H9 (cell line): ENCODE data around the gene COL8A1. TPM values are rescaled to one million over a fixed set of nuclear protein-coding genes. Genes with fewer than 3 reads are reported as not detected.

ENCODE experiments used
- DNase-seq: peaks from one replicate; pipeline ENCODE4 v3.0.0-alpha.2; 2017
- H2AFZ ChIP-seq: one replicate; pipeline ENCODE4 v1.6.1; 2013; ENCODE audit warnings: mild to moderate bottlenecking, low read length, control low read depth, moderate library complexity
- H2AK5ac ChIP-seq: 2 replicates; pipeline ENCODE4 v1.6.1; 2013; ENCODE audit warnings: low read length, control low read depth, mixed read lengths; ENCODE audit not compliant: insufficient read length
- H2BK120ac ChIP-seq: one replicate; pipeline ENCODE4 v1.6.1; 2013; ENCODE audit warnings: low read depth, mild to moderate bottlenecking, low read length, control low read depth, inconsistent platforms; ENCODE audit not compliant: poor library complexity, severe bottlenecking
- H2BK12ac ChIP-seq: 2 replicates; pipeline ENCODE4 v1.6.1; 2013; ENCODE audit warnings: low read length, control low read depth, mixed read lengths, low read depth; ENCODE audit not compliant: insufficient read length
- H2BK15ac ChIP-seq: 2 replicates; pipeline ENCODE4 v1.6.1; 2013; ENCODE audit warnings: low read depth, low read length, control low read depth
- H2BK20ac ChIP-seq: one replicate; pipeline ENCODE4 v1.6.1; 2013; ENCODE audit warnings: low read depth, mild to moderate bottlenecking, low read length, control low read depth, inconsistent platforms; ENCODE audit not compliant: poor library complexity, severe bottlenecking
- H2BK5ac ChIP-seq: 2 replicates; pipeline ENCODE4 v1.6.1; 2013; ENCODE audit warnings: low read length, control low read depth, mixed read lengths; ENCODE audit not compliant: insufficient read length
- H3K14ac ChIP-seq: 2 replicates; pipeline ENCODE4 v1.6.1; 2013; ENCODE audit warnings: low read length, control low read depth; ENCODE audit not compliant: insufficient read depth
- H3K18ac ChIP-seq: 2 replicates; pipeline ENCODE4 v1.6.1; 2013; ENCODE audit warnings: low read depth, mild to moderate bottlenecking, mixed read lengths, low read length, control low read depth; ENCODE audit not compliant: insufficient read length
- H3K23ac ChIP-seq: 2 replicates; pipeline ENCODE4 v1.6.1; 2013; ENCODE audit warnings: low read length, control low read depth, mixed read lengths, low read depth; ENCODE audit not compliant: insufficient read length
- H3K23me2 ChIP-seq: 2 replicates; pipeline ENCODE4 v1.6.1; 2013; ENCODE audit warnings: low read depth, mild to moderate bottlenecking, mixed read lengths, low read length, control low read depth; ENCODE audit not compliant: insufficient read length, poor library complexity, severe bottlenecking
- H3K27ac ChIP-seq: 2 replicates; pipeline ENCODE4 v1.5.1; 2013; ENCODE audit warnings: low read length, control low read depth, mixed read lengths, low read depth; ENCODE audit not compliant: insufficient read length
- H3K27me3 ChIP-seq: 2 replicates; pipeline ENCODE4 v1.6.1; 2013; ENCODE audit warnings: low read length, control low read depth, inconsistent platforms; ENCODE audit not compliant: insufficient read depth
- H3K4ac ChIP-seq: 2 replicates; pipeline ENCODE4 v1.6.1; 2013; ENCODE audit warnings: low read depth, mild to moderate bottlenecking, control low read depth, inconsistent platforms, low read length, moderate library complexity
- H3K4me1 ChIP-seq: 2 replicates; pipeline ENCODE4 v1.6.1; 2013; ENCODE audit warnings: low read length, control low read depth, inconsistent platforms; ENCODE audit not compliant: insufficient read depth
- H3K4me2 ChIP-seq: 2 replicates; pipeline ENCODE4 v1.6.1; 2013; ENCODE audit warnings: low read length, control low read depth, mixed read lengths; ENCODE audit not compliant: insufficient read length, insufficient read depth
- H3K56ac ChIP-seq: 2 replicates; pipeline ENCODE4 v1.6.1; 2013; ENCODE audit warnings: low read depth, mild to moderate bottlenecking, mixed read lengths, low read length, control low read depth; ENCODE audit not compliant: insufficient read length
- H3K79me1 ChIP-seq: 2 replicates; pipeline ENCODE4 v1.6.1; 2013; ENCODE audit warnings: low read depth, mild to moderate bottlenecking, moderate library complexity, low read length, control low read depth, inconsistent platforms; ENCODE audit not compliant: insufficient read depth, poor library complexity, severe bottlenecking
- H3K79me2 ChIP-seq: 2 replicates; pipeline ENCODE4 v1.6.1; 2013; ENCODE audit warnings: low read length, control low read depth, inconsistent platforms; ENCODE audit not compliant: insufficient read depth
- H3K9ac ChIP-seq: 2 replicates; pipeline ENCODE4 v1.6.1; 2013; ENCODE audit warnings: low read length, control low read depth, mixed read lengths; ENCODE audit not compliant: insufficient read length; ENCODE audit errors: extremely low read depth
- H3K9me3 ChIP-seq: one replicate; pipeline ENCODE4 v1.6.1; 2013; ENCODE audit warnings: low read depth, low read length, inconsistent platforms; ENCODE audit not compliant: control insufficient read depth
- H3T11ph ChIP-seq: one replicate; pipeline ENCODE4 v1.6.1; 2013; ENCODE audit warnings: mild to moderate bottlenecking, low read length, control low read depth, inconsistent platforms
- H4K20me1 ChIP-seq: one replicate; pipeline ENCODE4 v1.6.1; 2013; ENCODE audit not compliant: control insufficient read depth, insufficient read length, insufficient read depth
- H4K5ac ChIP-seq: 2 replicates; pipeline ENCODE4 v1.6.1; 2013; ENCODE audit warnings: low read depth, mild to moderate bottlenecking, mixed read lengths, low read length, control low read depth; ENCODE audit not compliant: insufficient read length
- H4K8ac ChIP-seq: replicated peaks from 2 replicates; pipeline ENCODE4 v1.6.1; 2013; ENCODE audit warnings: low read length, control low read depth, mixed read lengths, low read depth; ENCODE audit not compliant: insufficient read length
- H4K91ac ChIP-seq: 2 replicates; pipeline ENCODE4 v1.6.1; 2013; ENCODE audit warnings: low read depth, mild to moderate bottlenecking, moderate library complexity, mixed read lengths, low read length, control low read depth; ENCODE audit not compliant: insufficient read length
- H3K27ac Mint-ChIP-seq, 3 experiments: 2 replicates in 2 of 3; 3 replicates in 1 of 3; pipeline ENCODE4 v1.8.0; 2020 to 2021; ENCODE audit warnings: mixed read lengths in 3 of 3, mild to moderate bottlenecking in 1 of 3, moderate library complexity in 1 of 3
- H3K27me3 Mint-ChIP-seq: 2 replicates; pipeline ENCODE4 v1.8.0; 2021; ENCODE audit warnings: low read depth, mild to moderate bottlenecking, moderate library complexity, mixed read lengths
- H3K36me3 Mint-ChIP-seq, 3 experiments: 2 replicates in 2 of 3; 3 replicates in 1 of 3; pipeline ENCODE4 v1.8.0; 2020 to 2021; ENCODE audit warnings: low read depth in 3 of 3, mixed read lengths in 3 of 3; ENCODE audit not compliant: insufficient read depth in 1 of 3
- H3K4me1 Mint-ChIP-seq, 2 experiments: 2 replicates each; pipeline ENCODE4 v1.8.0; 2020; ENCODE audit warnings: mixed read lengths in 2 of 2
- H3K4me3 Mint-ChIP-seq, 2 experiments: 2 replicates in 1 of 2; 3 replicates in 1 of 2; pipeline ENCODE4 v1.8.0; 2020 to 2021; ENCODE audit warnings: mild to moderate bottlenecking in 2 of 2, mixed read lengths in 2 of 2, moderate library complexity in 1 of 2
- H3K9me3 Mint-ChIP-seq, 2 experiments: 2 replicates in 1 of 2; 3 replicates in 1 of 2; pipeline ENCODE4 v1.8.0; 2020; ENCODE audit warnings: mild to moderate bottlenecking in 2 of 2, mixed read lengths in 2 of 2, moderate library complexity in 1 of 2
- WGBS: extraction: QIAGEN DNeasy Blood & Tissue Kit; methylation state at CpG from one replicate; pipeline ENCODE4 v1.1.7; 2013; ENCODE audit warnings: missing lambda C conversion rate, low lambda C conversion rate, mixed read lengths; ENCODE audit not compliant: insufficient read length; ENCODE audit errors: extremely low coverage; 5-methylcytosine and 5-hydroxymethylcytosine counted together
- total RNA-seq: library from RNA; stranded (reverse); gene quantifications from 2 replicates; pipeline ENCODE4 v1.2.1, GENCODE V29; 2021
- TF ChIP-seq, protein P1 (sequence below): fragments of 200-600 bp; sonication (generic); conservative IDR thresholded peaks from 3 replicates; pipeline ENCODE4 v1.8.0; 2021; ENCODE audit warnings: antibody characterized with exemption, mild to moderate bottlenecking

The COL8A1 gene
- total RNA-seq, 1 experiment from 2014 or later: 0.17 TPM

DNA sequence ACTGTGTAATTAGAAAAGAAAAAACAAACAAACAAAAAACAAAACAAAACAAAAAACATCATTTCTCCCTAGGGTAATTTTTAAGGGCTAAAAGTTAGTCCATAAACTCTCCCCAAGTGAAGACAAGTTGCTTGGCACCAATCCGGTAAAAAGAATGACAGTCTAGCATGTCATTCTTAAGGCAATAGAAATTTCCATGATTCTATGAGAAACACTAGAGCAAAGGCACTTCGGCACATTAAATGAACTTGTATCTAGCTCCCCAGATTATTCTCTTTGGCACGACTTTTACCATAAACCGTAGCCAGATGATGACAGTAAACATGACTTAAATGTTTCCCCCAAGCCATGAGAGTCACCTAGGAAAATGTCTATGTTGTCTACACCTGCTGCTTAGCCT lies 10.1 kb downstream of the COL8A1 start:
- Mint-ChIP-seq H3K36me3 (no peaks in the 10 kb centered on the region), H3K9me3 (no peaks in the 10 kb centered on the region), H3K27ac (no peak overlapping the region), H3K4me1 (peaks cover 5 to 9% of the 10 kb centered on the region in 2 experiments), H3K4me3 (no peak overlapping the region), H3K27me3 (no peaks in the 10 kb centered on the region)
- no CpG with 5 or more reads among the region's 4 CpGs for WGBS
- no peak overlapping the region for H2AK5ac ChIP-seq
- H3K79me2 ChIP-seq: no peaks in the 10 kb centered on the region
- no peak overlapping the region for H3K27ac ChIP-seq
- no peak for DNase-seq
- H3K4me2 ChIP-seq: no peak overlapping the region
- H4K5ac ChIP-seq: no peak overlapping the region
- no peak overlapping the region for H3K23ac ChIP-seq
- no peak overlapping the region for H2BK20ac ChIP-seq
- H3K18ac ChIP-seq: no peak overlapping the region
- no peak overlapping the region for H3K9ac ChIP-seq
- TF ChIP-seq, protein P1, sequence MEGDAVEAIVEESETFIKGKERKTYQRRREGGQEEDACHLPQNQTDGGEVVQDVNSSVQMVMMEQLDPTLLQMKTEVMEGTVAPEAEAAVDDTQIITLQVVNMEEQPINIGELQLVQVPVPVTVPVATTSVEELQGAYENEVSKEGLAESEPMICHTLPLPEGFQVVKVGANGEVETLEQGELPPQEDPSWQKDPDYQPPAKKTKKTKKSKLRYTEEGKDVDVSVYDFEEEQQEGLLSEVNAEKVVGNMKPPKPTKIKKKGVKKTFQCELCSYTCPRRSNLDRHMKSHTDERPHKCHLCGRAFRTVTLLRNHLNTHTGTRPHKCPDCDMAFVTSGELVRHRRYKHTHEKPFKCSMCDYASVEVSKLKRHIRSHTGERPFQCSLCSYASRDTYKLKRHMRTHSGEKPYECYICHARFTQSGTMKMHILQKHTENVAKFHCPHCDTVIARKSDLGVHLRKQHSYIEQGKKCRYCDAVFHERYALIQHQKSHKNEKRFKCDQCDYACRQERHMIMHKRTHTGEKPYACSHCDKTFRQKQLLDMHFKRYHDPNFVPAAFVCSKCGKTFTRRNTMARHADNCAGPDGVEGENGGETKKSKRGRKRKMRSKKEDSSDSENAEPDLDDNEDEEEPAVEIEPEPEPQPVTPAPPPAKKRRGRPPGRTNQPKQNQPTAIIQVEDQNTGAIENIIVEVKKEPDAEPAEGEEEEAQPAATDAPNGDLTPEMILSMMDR: no peak
- H2BK120ac ChIP-seq: no peak overlapping the region
- H3K79me1 ChIP-seq: no peaks in the 10 kb centered on the region
- H3T11ph ChIP-seq: no peak overlapping the region
- no peak overlapping the region for H2BK15ac ChIP-seq
- H3K56ac ChIP-seq: no peak overlapping the region
- H4K8ac ChIP-seq: no peak overlapping the region
- H4K91ac ChIP-seq: no peak overlapping the region
- no peaks in the 10 kb centered on the region for H3K27me3 ChIP-seq
- no peaks in the 10 kb centered on the region for H3K9me3 ChIP-seq
- no peak overlapping the region for H3K4ac ChIP-seq
- no peak overlapping the region for H3K14ac ChIP-seq
- H3K23me2 ChIP-seq: no peaks in the 10 kb centered on the region
- no peak overlapping the region for H2AFZ ChIP-seq
- no peaks in the 10 kb centered on the region for H4K20me1 ChIP-seq
- H3K4me1 ChIP-seq: no peaks in the 10 kb centered on the region; the same call in 1 of the 2 replicates
- no peak overlapping the region for H2BK5ac ChIP-seq
- H2BK12ac ChIP-seq: no peak overlapping the region
